HCT116 (cell line): ENCODE results near the gene PCDHA10. TPM values are rescaled to one million over a fixed set of nuclear protein-coding genes. Genes with fewer than 3 reads are reported as not detected.

Experiments used
- ATAC-seq: fragments of 200-7000 bp; cut with Tn5 transposase; 2 replicates; pipeline ENCODE4 v1.9.1; 2020; ENCODE audit warnings: mild to moderate bottlenecking, moderate library complexity
- BruUV-seq: library from RNA; stranded (reverse); fragments of 400-500 nt; replicated peaks from 2 replicates; lab custom pipeline; 2021; lab: Mats Ljungman, UMichigan
- CTCF ChIA-PET: fragments of 300-600 bp; sonication (Branson Sonifier 250); formaldehyde crosslinking; loops from one replicate; lab custom pipeline; 2021; ENCODE audit warnings: antibody characterized with exemption; lab: Charles Lee
- POLR2A ChIA-PET: fragments of 300-600, 350-600 bp; sonication (Branson Sonifier 250); formaldehyde crosslinking; loops from one replicate; lab custom pipeline; 2021; ENCODE audit warnings: antibody characterized with exemption; lab: Charles Lee
- RAD21 ChIA-PET, 2 experiments: fragments of 300-600 bp; sonication (Branson Sonifier 250); formaldehyde crosslinking; loops; one replicate each; lab custom pipeline; 2023; ENCODE audit warnings: low total read pairs in 2 of 2; ENCODE audit not compliant: uncharacterized antibody in 2 of 2, unreplicated experiment in 2 of 2, low non-redundant PET in 1 of 2; lab: Charles Lee
- DNase-seq: peaks from one replicate; pipeline ENCODE4 v3.0.0-alpha.2; 2010; ENCODE audit warnings: low read depth, low spot score
- H2AFZ ChIP-seq: fragments of 200-600 bp; shearing (Covaris generic), sonication (generic); 2 replicates; pipeline ENCODE4 v1.6.1; 2017; ENCODE audit warnings: low read depth, mixed run types, mixed read lengths, antibody characterized with exemption, low read length; ENCODE audit not compliant: poor library complexity, severe bottlenecking
- H3K27ac ChIP-seq: 2 replicates; pipeline ENCODE4 v1.5.1; 2012; ENCODE audit warnings: low read depth, low read length
- H3K27me3 ChIP-seq: fragments of 200-600 bp; sonication (generic); 2 replicates; pipeline ENCODE4 v1.6.1; 2016; ENCODE audit warnings: mixed run types, low read length, mixed read lengths; ENCODE audit not compliant: insufficient read depth
- H3K36me3 ChIP-seq, 2 experiments: fragments of 200-500 bp in 1 of 2; fragments of 200-600 bp in 1 of 2; sonication (Bioruptor generic) in 1 of 2; sonication (generic) in 1 of 2; 2 replicates each; pipeline versions ENCODE4 v1.5.1 to v1.6.1; 2014 to 2016; ENCODE audit warnings: low read length in 2 of 2, inconsistent platforms in 1 of 2, mixed read lengths in 1 of 2, mixed run types in 1 of 2; ENCODE audit not compliant: insufficient read depth in 2 of 2, control insufficient read depth in 1 of 2
- H3K4me1 ChIP-seq, 2 experiments: fragments of 200-600 bp in 1 of 2; sonication (generic) in 1 of 2; 2 replicates each; pipeline versions ENCODE4 v1.5.1 to v1.6.1; 2012 to 2017; ENCODE audit warnings: low read length in 2 of 2, inconsistent platforms in 1 of 2, mild to moderate bottlenecking in 1 of 2, mixed read lengths in 1 of 2, mixed run types in 1 of 2, moderate library complexity in 1 of 2; ENCODE audit not compliant: insufficient read depth in 2 of 2, control insufficient read depth in 1 of 2
- H3K4me2 ChIP-seq: fragments of 200-600 bp; sonication (generic); 2 replicates; pipeline ENCODE4 v1.6.1; 2017; ENCODE audit warnings: mixed run types, low read length, mixed read lengths
- H3K4me3 ChIP-seq, 2 experiments: fragments of 200-600 bp in 1 of 2; sonication (generic) in 1 of 2; replicated peaks in 1 of 2; 2 replicates each; pipeline ENCODE4 v1.5.1; 2011 to 2016; ENCODE audit warnings: low read length in 2 of 2, control low read depth in 1 of 2, low read depth in 1 of 2, mild to moderate bottlenecking in 1 of 2, mixed read lengths in 1 of 2, mixed run types in 1 of 2
- H3K79me2 ChIP-seq: fragments of 200-600 bp; sonication (generic); 2 replicates; pipeline ENCODE4 v1.6.1; 2017; ENCODE audit warnings: mild to moderate bottlenecking, mixed run types, low read length, moderate library complexity, mixed read lengths; ENCODE audit not compliant: insufficient read depth
- H3K9ac ChIP-seq: fragments of 200-600 bp; sonication (generic); 2 replicates; pipeline ENCODE4 v1.6.1; 2016; ENCODE audit warnings: low read length, mixed read lengths
- H3K9me2 ChIP-seq: fragments of 200-600 bp; sonication (generic), shearing (Covaris generic); 2 replicates; pipeline ENCODE4 v1.6.1; 2017; ENCODE audit warnings: mixed run types, mild to moderate bottlenecking, moderate library complexity; ENCODE audit not compliant: insufficient read depth
- H3K9me3 ChIP-seq, 2 experiments: fragments of 200-500 bp in 1 of 2; fragments of 200-600 bp in 1 of 2; sonication (Bioruptor generic) in 1 of 2; sonication (generic) in 1 of 2; 2 replicates each; pipeline ENCODE4 v1.6.1; 2014 to 2017; ENCODE audit warnings: low read length in 2 of 2, mixed read lengths in 2 of 2, inconsistent platforms in 1 of 2, low read depth in 1 of 2, mild to moderate bottlenecking in 1 of 2, mixed run types in 1 of 2, moderate library complexity in 1 of 2; ENCODE audit not compliant: control insufficient read depth in 1 of 2, insufficient read depth in 1 of 2
- H4K20me1 ChIP-seq: fragments of 200-600 bp; sonication (generic), shearing (Covaris generic); 2 replicates; pipeline ENCODE4 v1.6.1; 2017; ENCODE audit warnings: mixed run types, mild to moderate bottlenecking, moderate library complexity; ENCODE audit not compliant: insufficient read depth
- CBX3 ChIP-seq: IDR thresholded peaks from 2 replicates; pipeline ENCODE4 v1.6.1; 2012; ENCODE audit warnings: low read depth
- EGR1 ChIP-seq: IDR thresholded peaks from 2 replicates; pipeline ENCODE4 v1.6.1; 2012; ENCODE audit warnings: low read depth
- ELF1 ChIP-seq: IDR thresholded peaks from 2 replicates; pipeline ENCODE4 v1.6.1; 2012; ENCODE audit warnings: low read depth, borderline replicate concordance
- EZH2 ChIP-seq: fragments of 200-600 bp; sonication (generic); IDR thresholded peaks from 2 replicates; pipeline ENCODE4 v1.6.1; 2017; ENCODE audit warnings: antibody characterized with exemption, mixed run types
- EZH2phosphoT487 ChIP-seq: fragments of 200-600 bp; IDR thresholded peaks from 2 replicates; pipeline ENCODE4 v1.6.1; 2018; ENCODE audit warnings: antibody characterized with exemption, borderline replicate concordance
- JUND ChIP-seq: IDR thresholded peaks from 2 replicates; pipeline ENCODE4 v1.6.1; 2012
- POLR2AphosphoS5 ChIP-seq: IDR thresholded peaks from 2 replicates; pipeline ENCODE4 v1.6.1; 2011; ENCODE audit warnings: mild to moderate bottlenecking, low read depth, low read length, moderate library complexity
- RAD21 ChIP-seq: IDR thresholded peaks from 2 replicates; pipeline ENCODE4 v1.6.1; 2012; ENCODE audit warnings: low read depth, mild to moderate bottlenecking
- REST ChIP-seq: IDR thresholded peaks from 2 replicates; pipeline ENCODE4 v1.6.1; 2012; ENCODE audit warnings: low read depth
- SIN3A ChIP-seq: IDR thresholded peaks from 2 replicates; pipeline ENCODE4 v1.6.1; 2012; ENCODE audit warnings: low read depth
- SRF ChIP-seq: IDR thresholded peaks from 2 replicates; pipeline ENCODE4 v1.6.1; 2012; ENCODE audit warnings: low read depth
- TCF7L2 ChIP-seq: IDR thresholded peaks from 2 replicates; pipeline ENCODE4 v1.7.0; 2011; ENCODE audit warnings: borderline replicate concordance, inconsistent platforms; ENCODE audit not compliant: insufficient read depth, insufficient read length; ENCODE audit errors: extremely low read depth
- YY1 ChIP-seq: IDR thresholded peaks from 2 replicates; pipeline ENCODE4 v1.6.1; 2011; ENCODE audit warnings: low read length, low read depth, moderate library complexity, mild to moderate bottlenecking; ENCODE audit not compliant: insufficient replicate concordance; ENCODE audit errors: extremely low read depth
- ZFX ChIP-seq: fragments of 450-650 bp; IDR thresholded peaks from 2 replicates; pipeline ENCODE4 v1.6.1; 2017
- ZNF274 ChIP-seq: fragments of 200-500 bp; sonication (Bioruptor generic); IDR thresholded peaks from 2 replicates; pipeline ENCODE4 v1.6.1; 2014; ENCODE audit warnings: mild to moderate bottlenecking, low read depth, low read length, inconsistent platforms
- intact Hi-C: fragments of 100-400 bp; cut with micrococcal nuclease; formaldehyde crosslinking; loops from 2 replicates; pipeline ENCODE4 v1.10.0; 2022
- total RNA-seq: library from RNA; stranded (reverse); gene quantifications from one replicate; pipeline ENCODE4 v1.2.1, GENCODE V29; 2021; ENCODE audit not compliant: unreplicated experiment
- TF ChIP-seq, protein P1 (sequence below), 3 experiments: fragments of 200-600 bp in 1 of 3; sonication (generic) in 1 of 3; IDR thresholded peaks in 2 of 3; conservative IDR thresholded peaks in 1 of 3; 2 replicates each; pipeline ENCODE4 v1.5.1; 2012 to 2017; ENCODE audit warnings: low read depth in 2 of 3, low read length in 2 of 3, antibody characterized with exemption in 1 of 3, borderline replicate concordance in 1 of 3, control low read depth in 1 of 3, mild to moderate bottlenecking in 1 of 3, mixed read lengths in 1 of 3, mixed run types in 1 of 3, moderate library complexity in 1 of 3; ENCODE audit not compliant: insufficient read depth in 1 of 3
- TF ChIP-seq, protein P2 (sequence below): IDR thresholded peaks from 2 replicates; pipeline ENCODE4 v1.6.1; 2011; ENCODE audit warnings: mild to moderate bottlenecking, low read length, moderate library complexity; ENCODE audit not compliant: insufficient replicate concordance; ENCODE audit errors: extremely low read depth

Gene PCDHA10
- total RNA-seq, 1 experiment from 2014 or later, result 0.05 TPM

- Histone ChIP-seq H3K4me3 (no peak overlapping the region), H3K9me2 (no peaks in the 10 kb centered on the region), H3K79me2 (no peaks in the 10 kb centered on the region), H3K4me2 (no peak overlapping the region), H4K20me1 (no peaks in the 10 kb centered on the region), H3K9ac (no peak overlapping the region), H2AFZ (no peak overlapping the region), H3K4me1 (no peaks in the 10 kb centered on the region), H3K27ac (no peak overlapping the region), H3K9me3 (no peaks in the 10 kb centered on the region; a peak in 1 of 4 replicates), H3K36me3 (no peaks in the 10 kb centered on the region), H3K27me3 (no peaks in the 10 kb centered on the region)
- DNase-seq (no peak), ATAC-seq (no peak)
- intact Hi-C loops, result no loop called here
- CTCF ChIA-PET, result no interaction called here
- no TSS peak for BruUV-seq
- RAD21 ChIA-PET, result no interaction called here
- TF ChIP-seq RAD21 (no peak), SIN3A (no peak), CBX3 (no peak), TCF7L2 (no peak), YY1 (no peak), JUND (no peak), SRF (no peak), ZFX (no peak), EZH2phosphoT487 (no peak), ELF1 (no peak), REST (no peak), ZNF274 (no peak), EZH2 (no peak), POLR2AphosphoS5 (no peak), EGR1 (no peak)
- TF ChIP-seq, protein P1, sequence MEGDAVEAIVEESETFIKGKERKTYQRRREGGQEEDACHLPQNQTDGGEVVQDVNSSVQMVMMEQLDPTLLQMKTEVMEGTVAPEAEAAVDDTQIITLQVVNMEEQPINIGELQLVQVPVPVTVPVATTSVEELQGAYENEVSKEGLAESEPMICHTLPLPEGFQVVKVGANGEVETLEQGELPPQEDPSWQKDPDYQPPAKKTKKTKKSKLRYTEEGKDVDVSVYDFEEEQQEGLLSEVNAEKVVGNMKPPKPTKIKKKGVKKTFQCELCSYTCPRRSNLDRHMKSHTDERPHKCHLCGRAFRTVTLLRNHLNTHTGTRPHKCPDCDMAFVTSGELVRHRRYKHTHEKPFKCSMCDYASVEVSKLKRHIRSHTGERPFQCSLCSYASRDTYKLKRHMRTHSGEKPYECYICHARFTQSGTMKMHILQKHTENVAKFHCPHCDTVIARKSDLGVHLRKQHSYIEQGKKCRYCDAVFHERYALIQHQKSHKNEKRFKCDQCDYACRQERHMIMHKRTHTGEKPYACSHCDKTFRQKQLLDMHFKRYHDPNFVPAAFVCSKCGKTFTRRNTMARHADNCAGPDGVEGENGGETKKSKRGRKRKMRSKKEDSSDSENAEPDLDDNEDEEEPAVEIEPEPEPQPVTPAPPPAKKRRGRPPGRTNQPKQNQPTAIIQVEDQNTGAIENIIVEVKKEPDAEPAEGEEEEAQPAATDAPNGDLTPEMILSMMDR (IDR thresholded peaks at IDR 0.05 in 2 of 3, conservative IDR thresholded peaks at IDR 0.05 in 1 of 3; ENCODE audit: borderline replicate concordance in 1 of 3, insufficient read depth in 1 of 3, low read depth in 2 of 3, low read length in 2 of 3), result no peak
- TF ChIP-seq, protein P2, sequence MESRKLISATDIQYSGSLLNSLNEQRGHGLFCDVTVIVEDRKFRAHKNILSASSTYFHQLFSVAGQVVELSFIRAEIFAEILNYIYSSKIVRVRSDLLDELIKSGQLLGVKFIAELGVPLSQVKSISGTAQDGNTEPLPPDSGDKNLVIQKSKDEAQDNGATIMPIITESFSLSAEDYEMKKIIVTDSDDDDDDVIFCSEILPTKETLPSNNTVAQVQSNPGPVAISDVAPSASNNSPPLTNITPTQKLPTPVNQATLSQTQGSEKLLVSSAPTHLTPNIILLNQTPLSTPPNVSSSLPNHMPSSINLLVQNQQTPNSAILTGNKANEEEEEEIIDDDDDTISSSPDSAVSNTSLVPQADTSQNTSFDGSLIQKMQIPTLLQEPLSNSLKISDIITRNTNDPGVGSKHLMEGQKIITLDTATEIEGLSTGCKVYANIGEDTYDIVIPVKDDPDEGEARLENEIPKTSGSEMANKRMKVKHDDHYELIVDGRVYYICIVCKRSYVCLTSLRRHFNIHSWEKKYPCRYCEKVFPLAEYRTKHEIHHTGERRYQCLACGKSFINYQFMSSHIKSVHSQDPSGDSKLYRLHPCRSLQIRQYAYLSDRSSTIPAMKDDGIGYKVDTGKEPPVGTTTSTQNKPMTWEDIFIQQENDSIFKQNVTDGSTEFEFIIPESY, result no peak
- POLR2A ChIA-PET, result no interaction called here
These were observed 7.0 kb downstream of the PCDHA10 start for GRCh38 chr5:140862441-140863295.
